Upper lobe of right lung (tissue), 1 donor: ENCODE measurements around the gene IFITM10. TPM values are rescaled to one million over a fixed set of nuclear protein-coding genes. Genes with fewer than 3 reads are reported as not detected.

ENCODE experiments used
- ATAC-seq: fragments of 200-7000 bp; cut with Tn5 transposase; one replicate; pipeline ENCODE4 v1.9.1; 2020; ENCODE audit warnings: mild to moderate bottlenecking, moderate library complexity
- DNase-seq: peaks from one replicate; pipeline ENCODE4 v3.0.0-alpha.2; 2020
- H3K27ac ChIP-seq: fragments of 200-600 bp; one replicate; pipeline ENCODE4 v1.8.0; 2022
- H3K27me3 ChIP-seq: fragments of 200-600 bp; one replicate; pipeline ENCODE4 v1.8.0; 2022; ENCODE audit warnings: mild to moderate bottlenecking
- H3K36me3 ChIP-seq: fragments of 200-600 bp; one replicate; pipeline ENCODE4 v1.8.0; 2022
- H3K4me1 ChIP-seq: fragments of 200-600 bp; one replicate; pipeline ENCODE4 v1.8.0; 2022
- H3K4me3 ChIP-seq: fragments of 200-600 bp; one replicate; pipeline ENCODE4 v1.8.0; 2022; ENCODE audit warnings: mild to moderate bottlenecking
- H3K9me3 ChIP-seq: fragments of 200-600 bp; one replicate; pipeline ENCODE4 v1.8.0; 2022
- CTCF ChIP-seq: fragments of 200-600 bp; IDR thresholded peaks from one replicate; pipeline ENCODE4 v1.8.0; 2022; ENCODE audit warnings: antibody characterized with exemption
- intact Hi-C: fragments of 100-400 bp; cut with DNase I; formaldehyde crosslinking; loops from one replicate; pipeline ENCODE4 v1.11.0; 2022
- total RNA-seq: library from RNA; stranded (reverse); fragmentation: NEBNext Ultra II Directional; extraction: Animal tissue kit (Norgen Biotek cat#: 25700); gene quantifications from one replicate; pipeline ENCODE4 v1.2.1, GENCODE V29; 2021
- donor health status: DM: no; HTN: yes; CAD: no; lungs with severe emphysema.

Gene IFITM10
- total RNA-seq, 1 donor from 2014 or later, result 7.9 TPM

GRCh38 chr11:1701091-1701807 is 49.1 kb downstream of the IFITM10 start:
- no peak overlapping the region for H3K4me3 ChIP-seq
- no peak for ATAC-seq
- no peaks in the 10 kb centered on the region for H3K36me3 ChIP-seq
- no peaks in the 10 kb centered on the region for H3K27me3 ChIP-seq
- TF ChIP-seq CTCF, result no peak
- H3K9me3 ChIP-seq, result no peaks in the 10 kb centered on the region
- H3K27ac ChIP-seq, result no peak overlapping the region
- intact Hi-C loops, result no loop called here
- no peaks in the 10 kb centered on the region for H3K4me1 ChIP-seq
- DNase-seq, result no peak

DNA sequence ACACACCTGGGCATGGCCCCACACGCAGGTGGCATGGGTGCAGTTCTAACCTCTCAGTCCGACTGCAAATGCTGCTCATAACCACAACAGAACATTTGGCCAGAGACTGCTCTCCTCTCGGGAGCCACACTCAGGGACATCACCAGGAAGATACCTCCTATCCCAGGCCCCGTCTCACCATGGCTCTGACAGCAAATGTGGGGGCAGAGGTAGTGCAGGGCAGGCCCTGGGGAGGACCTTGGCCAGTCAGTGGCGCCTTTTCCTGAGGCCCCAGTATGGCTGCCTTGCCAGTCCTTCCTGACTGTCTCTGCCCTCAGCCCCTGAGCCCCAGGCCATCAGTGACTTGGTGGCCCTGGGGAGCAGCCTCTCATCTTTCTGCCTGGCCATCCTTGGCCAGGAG is 50.6 kb downstream of the IFITM10 start:
- intact Hi-C loops, result no loop called here
- TF ChIP-seq CTCF, result no peak
- DNase-seq (no peak), ATAC-seq (no peak)
- Histone ChIP-seq H3K27ac (no peak overlapping the region), H3K9me3 (no peaks in the 10 kb centered on the region), H3K4me1 (no peaks in the 10 kb centered on the region), H3K4me3 (no peak overlapping the region), H3K27me3 (no peaks in the 10 kb centered on the region), H3K36me3 (no peaks in the 10 kb centered on the region)

DNA sequence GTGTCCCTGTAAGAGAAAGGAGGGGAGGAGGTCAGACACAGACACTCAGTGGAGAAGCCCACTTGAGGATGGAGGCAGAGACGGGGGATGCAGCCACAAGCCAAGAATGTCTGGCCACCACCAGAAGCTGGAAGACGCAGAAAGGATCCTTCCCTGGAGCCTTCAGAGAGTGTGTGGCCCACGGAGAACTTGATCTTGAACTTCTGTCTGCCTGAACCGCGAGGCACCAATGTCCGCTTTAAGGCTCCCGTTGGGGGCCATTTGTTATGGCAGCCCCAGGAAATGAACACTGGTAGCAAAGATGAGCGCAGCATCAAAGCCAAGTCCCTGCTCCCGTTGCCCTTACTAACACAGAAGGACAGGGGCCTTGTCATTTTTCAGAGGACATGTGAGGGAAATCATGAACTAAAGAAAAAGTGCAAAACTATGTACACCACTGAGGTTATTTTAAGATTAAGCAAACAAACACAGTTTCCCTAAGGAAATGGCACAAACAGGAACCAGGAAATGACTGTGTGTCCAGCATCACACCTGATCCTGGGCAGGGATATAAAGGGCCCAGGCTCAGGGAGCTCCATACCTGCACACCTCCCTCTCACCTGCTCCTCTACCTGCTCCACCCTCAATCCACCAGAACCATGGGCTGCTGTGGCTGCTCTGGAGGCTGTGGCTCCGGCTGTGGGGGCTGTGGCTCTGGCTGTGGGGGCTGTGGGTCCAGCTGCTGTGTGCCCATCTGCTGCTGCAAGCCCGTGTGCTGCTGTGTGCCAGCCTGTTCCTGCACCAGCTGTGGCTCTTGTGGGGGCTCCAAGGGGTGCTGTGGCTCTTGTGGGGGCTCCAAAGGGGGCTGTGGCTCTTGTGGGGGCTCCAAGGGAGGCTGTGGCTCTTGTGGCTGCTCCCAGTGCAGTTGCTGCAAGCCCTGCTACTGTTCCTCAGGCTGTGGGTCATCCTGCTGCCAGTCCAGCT is 53.5 kb downstream of the IFITM10 start, which contains the start of gene KRTAP5-6:
Gene KRTAP5-6 (plus strand): TSS at position 588 of the 963 bp plus-strand sequence. CDS start 51 bp downstream, at position 639.
- no peak for DNase-seq
- no peak for ATAC-seq
- intact Hi-C loops, result no loop called here

DNA sequence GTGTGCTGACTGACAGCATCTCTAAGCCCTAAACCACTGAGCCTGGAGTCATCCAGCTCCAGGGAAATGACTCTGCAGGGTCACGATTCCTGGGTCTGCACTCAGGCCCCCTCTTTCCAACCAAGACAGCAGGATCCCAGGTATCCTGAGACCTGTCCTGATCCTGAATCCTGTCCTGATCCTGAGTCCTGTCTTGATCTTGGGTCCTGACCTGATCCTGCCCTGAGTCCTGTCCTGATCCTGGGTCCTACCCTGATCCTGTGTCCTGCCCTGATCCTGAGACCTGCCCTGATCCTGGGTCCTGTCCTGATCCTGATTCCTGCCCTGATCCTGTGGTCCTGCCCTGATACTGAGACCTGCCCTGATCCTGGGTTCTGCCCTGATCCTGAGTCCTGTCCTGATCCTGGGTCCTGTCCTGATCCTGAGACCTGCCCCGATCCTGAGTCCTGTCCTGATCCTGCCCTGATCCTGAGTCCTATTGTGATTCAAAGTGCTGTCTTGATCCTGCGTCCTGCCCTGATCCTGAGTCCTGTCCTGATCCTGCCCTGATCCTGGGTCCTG is 54.8 kb downstream of the IFITM10 start:
- TF ChIP-seq CTCF, result no peak
- H3K9me3 ChIP-seq, result no peaks in the 10 kb centered on the region
- peaks cover 12% of the 10 kb centered on the region for H3K4me1 ChIP-seq
- intact Hi-C loops, result no loop called here
- ATAC-seq (no peak), DNase-seq (no peak)
- H3K27ac ChIP-seq, result no peak overlapping the region
- no peaks in the 10 kb centered on the region for H3K36me3 ChIP-seq
- H3K4me3 ChIP-seq, result no peak overlapping the region
- H3K27me3 ChIP-seq, result no peaks in the 10 kb centered on the region

More for the DNA sequence above, 53.5 kb downstream of the IFITM10 start, which contains the start of gene KRTAP5-6:
- H3K27me3 ChIP-seq, result no peaks in the 10 kb centered on the region
- no peak within 1 kb of the TSS for H3K4me3 ChIP-seq
- TF ChIP-seq CTCF, result no peak
- H3K36me3 ChIP-seq, result no peaks in the 10 kb centered on the region
- H3K4me1 ChIP-seq, result peaks cover 12% of the 10 kb centered on the region
- H3K27ac ChIP-seq, result no peak within 1 kb of the TSS
- no peaks in the 10 kb centered on the region for H3K9me3 ChIP-seq

GRCh38 chr11:1694846-1695547 is 55.4 kb downstream of the IFITM10 start:
- H3K36me3 ChIP-seq, result no peaks in the 10 kb centered on the region
- no peaks in the 10 kb centered on the region for H3K9me3 ChIP-seq
- ATAC-seq (no peak), DNase-seq (no peak)
- intact Hi-C loops, result loop anchor here (5.0 kb wide), 1 partner anchor 457 kb away; no protein-coding TSS in a partner anchor
- no peak for TF ChIP-seq CTCF
- H3K4me1 ChIP-seq, result peaks cover 12% of the 10 kb centered on the region
- no peak overlapping the region for H3K4me3 ChIP-seq
- H3K27ac ChIP-seq, result no peak overlapping the region
- H3K27me3 ChIP-seq, result no peaks in the 10 kb centered on the region
